Measurements from ENCODE around the gene TET1. TPM values are rescaled to one million over a fixed set of nuclear protein-coding genes. Genes with fewer than 3 reads are reported as not detected.
"Not testable (repeated sequence)": the region's sequence is repeated elsewhere in the genome, so short reads cannot be mapped to it uniquely, and the experiment has no call there.

Gene TET1
- polyA plus RNA-seq, 10 donors: 7.5 to 13.2 (median 10.3) TPM

- DNase-seq: no peak
These were observed 140.1 kb downstream of the TET1 start for GRCh38 chr10:68700197-68700596.

- no peak for DNase-seq
These were observed 145.4 kb downstream of the TET1 start for GRCh38 chr10:68705548-68705947.

GRCh38 chr10:68708987-68709386 is 148.8 kb downstream of the TET1 start:
- DNase-seq: not testable (repeated sequence)

GRCh38 chr10:68713065-68713464 is 152.9 kb downstream of the TET1 start:
- DNase-seq: not testable (repeated sequence)

GRCh38 chr10:68717435-68717834 is 157.3 kb downstream of the TET1 start:
- DNase-seq: no peak

- peak; percentile 98 to 99 (median 99) for DNase-seq
These were observed 160.9 kb downstream of the TET1 start, which contains the start of gene CCAR1 for GRCh38 chr10:68720793-68721672. Gene CCAR1 (plus strand): TSS chr10:68721239. CDS start chr10:68722505, 1,266 bp downstream.

GRCh38 chr10:68721673-68722335 is 161.7 kb downstream of the TET1 start:
- peak in 2 of 3 donors; percentile 24 to 48 for DNase-seq

GRCh38 chr10:68725016-68725415 is 164.9 kb downstream of the TET1 start:
- DNase-seq: no peak

GRCh38 chr10:68727146-68727545 is 167.0 kb downstream of the TET1 start:
- DNase-seq: no peak

GRCh38 chr10:68732651-68733050 is 172.5 kb downstream of the TET1 start:
- no peak for DNase-seq

- no peak for DNase-seq
These were observed 174.2 kb downstream of the TET1 start for GRCh38 chr10:68734349-68734748.

- DNase-seq: no peak
These were observed 175.0 kb downstream of the TET1 start for GRCh38 chr10:68735119-68735518.

GRCh38 chr10:68735739-68736138 is 175.6 kb downstream of the TET1 start:
- DNase-seq: not testable (repeated sequence)

- not testable (repeated sequence) for DNase-seq
These were observed 180.5 kb downstream of the TET1 start for GRCh38 chr10:68740676-68741075.

GRCh38 chr10:68742397-68742796 is 182.3 kb downstream of the TET1 start:
- DNase-seq: no peak

Other genes with a start within 250 kb of the TET1 start
- 100 to 1,000 TPM; 146 to 214 (median 192) TPM for gene HNRNPH3, start 228.3 kb upstream of the TET1 start, polyA plus RNA-seq (ENCODE audit: insufficient read length in 10 of 10)
- 10 to 100 TPM in 1 of 10 donors, 1 to 10 TPM in 9; 3.8 to 10.0 (median 6.9) TPM for gene PBLD, start 227.4 kb upstream of the TET1 start, polyA plus RNA-seq (ENCODE audit: insufficient read length in 10 of 10)
- 10 to 100 TPM; 10.4 to 27.9 (median 15.9) TPM for gene RUFY2, start 153.1 kb upstream of the TET1 start, polyA plus RNA-seq (ENCODE audit: insufficient read length in 10 of 10)
- 1 to 10 TPM; 3.9 to 9.0 (median 5.5) TPM for gene DNA2, start 88.4 kb upstream of the TET1 start, polyA plus RNA-seq (ENCODE audit: insufficient read length in 10 of 10)
- 10 to 100 TPM in 5 of 10 donors, 1 to 10 TPM in 5; 7.2 to 13.1 (median 9.5) TPM for gene SLC25A16, start 32.8 kb upstream of the TET1 start, polyA plus RNA-seq (ENCODE audit: insufficient read length in 10 of 10)
- 100 to 1,000 TPM in 1 of 10 donors, 10 to 100 TPM in 9; 50.4 to 106 (median 77.6) TPM for gene CCAR1, start 160.9 kb downstream of the TET1 start, polyA plus RNA-seq (ENCODE audit: insufficient read length in 10 of 10)

All from muscle of back (tissue), 11 donors.